Measurements from ENCODE around the gene SUSD3.

GRCh38 chr9:93128715-93129224 lies 70.3 kb downstream of the SUSD3 start:
- no peak for TF ChIP-seq CTCF (IDR thresholded peaks at IDR 0.05; ENCODE audit: low read depth, low read length)
- TF ChIP-seq, protein P1, sequence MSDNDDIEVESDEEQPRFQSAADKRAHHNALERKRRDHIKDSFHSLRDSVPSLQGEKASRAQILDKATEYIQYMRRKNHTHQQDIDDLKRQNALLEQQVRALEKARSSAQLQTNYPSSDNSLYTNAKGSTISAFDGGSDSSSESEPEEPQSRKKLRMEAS (IDR thresholded peaks at IDR 0.05; ENCODE audit: low read depth, low read length) = no peak

Measured in NB4 (cell line).